WERI-Rb-1 (cell line): Measurements from ENCODE around the gene HMGCS2.

ENCODE experiments used
- DNase-seq: peaks from one replicate; pipeline ENCODE4 v3.0.0-alpha.2; 2020
- H3K27ac ChIP-seq: fragments of 250-450 bp; sonication (Bioruptor Pico); 2 replicates; pipeline ENCODE4 v1.5.1; 2020; ENCODE audit warnings: mild to moderate bottlenecking, moderate library complexity
- H3K27me3 ChIP-seq: fragments of 250-450 bp; sonication (Bioruptor Pico); 2 replicates; pipeline ENCODE4 v1.5.1; 2021; ENCODE audit warnings: mild to moderate bottlenecking, low read depth, moderate library complexity; ENCODE audit not compliant: insufficient read depth, severe bottlenecking
- H3K36me3 ChIP-seq: fragments of 250-450 bp; sonication (Bioruptor Pico); 2 replicates; pipeline ENCODE4 v1.5.1; 2020; ENCODE audit warnings: mild to moderate bottlenecking, moderate library complexity
- H3K4me3 ChIP-seq: 2 replicates; pipeline ENCODE4 v1.5.1; 2011; ENCODE audit warnings: low read depth, mild to moderate bottlenecking, control low read depth, low read length
- H3K9me3 ChIP-seq: fragments of 250-450 bp; sonication (Bioruptor Pico); 2 replicates; pipeline ENCODE4 v1.5.1; 2021; ENCODE audit warnings: mild to moderate bottlenecking, moderate library complexity; ENCODE audit not compliant: severe bottlenecking
- TF ChIP-seq, protein P1 (sequence below): IDR thresholded peaks from 2 replicates; pipeline ENCODE4 v1.5.1; 2011; ENCODE audit warnings: low read depth, mild to moderate bottlenecking, control low read depth, inconsistent platforms, low read length

HMGCS2 gene

DNA sequence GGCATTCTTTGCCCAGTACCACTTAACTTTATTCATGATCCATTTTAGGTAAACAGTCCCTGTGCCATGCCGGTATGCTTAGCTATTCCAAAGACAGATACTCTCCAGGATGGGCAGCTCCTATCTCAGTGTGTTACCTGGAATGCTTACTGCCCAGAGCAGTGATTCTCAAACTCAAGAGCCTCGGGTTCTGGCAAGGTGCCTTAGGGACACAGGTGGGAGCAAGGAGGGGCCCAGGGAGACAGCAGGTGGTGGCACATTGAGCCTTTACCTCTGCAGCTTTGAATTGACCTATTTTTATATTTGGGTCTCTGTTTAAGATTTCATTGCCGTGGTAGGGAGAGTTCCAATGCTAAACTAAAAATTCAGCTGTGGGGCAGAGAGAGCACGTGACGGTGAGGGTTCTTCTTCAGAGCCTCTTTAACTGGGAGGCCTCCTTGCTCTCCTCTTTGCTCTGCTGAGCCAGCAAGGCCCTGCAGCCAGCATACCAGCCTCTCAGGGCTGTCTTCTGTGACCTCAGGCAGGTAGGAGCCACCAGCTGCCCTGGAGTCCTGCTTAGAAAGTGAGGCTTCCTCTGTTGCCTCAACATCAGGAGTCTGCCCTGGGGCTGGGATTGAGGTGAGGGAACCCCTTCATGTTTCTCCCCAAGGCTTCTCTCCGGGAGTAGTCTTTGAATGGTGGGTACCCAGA is 36.8 kb downstream of the HMGCS2 start:
- DNase-seq, result no peak
- Histone ChIP-seq H3K36me3 (peaks cover 30% of the 10 kb centered on the region), H3K27me3 (no peaks in the 10 kb centered on the region), H3K4me3 (no peak overlapping the region), H3K9me3 (no peaks in the 10 kb centered on the region), H3K27ac (no peak overlapping the region)
- TF ChIP-seq, protein P1, sequence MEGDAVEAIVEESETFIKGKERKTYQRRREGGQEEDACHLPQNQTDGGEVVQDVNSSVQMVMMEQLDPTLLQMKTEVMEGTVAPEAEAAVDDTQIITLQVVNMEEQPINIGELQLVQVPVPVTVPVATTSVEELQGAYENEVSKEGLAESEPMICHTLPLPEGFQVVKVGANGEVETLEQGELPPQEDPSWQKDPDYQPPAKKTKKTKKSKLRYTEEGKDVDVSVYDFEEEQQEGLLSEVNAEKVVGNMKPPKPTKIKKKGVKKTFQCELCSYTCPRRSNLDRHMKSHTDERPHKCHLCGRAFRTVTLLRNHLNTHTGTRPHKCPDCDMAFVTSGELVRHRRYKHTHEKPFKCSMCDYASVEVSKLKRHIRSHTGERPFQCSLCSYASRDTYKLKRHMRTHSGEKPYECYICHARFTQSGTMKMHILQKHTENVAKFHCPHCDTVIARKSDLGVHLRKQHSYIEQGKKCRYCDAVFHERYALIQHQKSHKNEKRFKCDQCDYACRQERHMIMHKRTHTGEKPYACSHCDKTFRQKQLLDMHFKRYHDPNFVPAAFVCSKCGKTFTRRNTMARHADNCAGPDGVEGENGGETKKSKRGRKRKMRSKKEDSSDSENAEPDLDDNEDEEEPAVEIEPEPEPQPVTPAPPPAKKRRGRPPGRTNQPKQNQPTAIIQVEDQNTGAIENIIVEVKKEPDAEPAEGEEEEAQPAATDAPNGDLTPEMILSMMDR, result no peak

DNA sequence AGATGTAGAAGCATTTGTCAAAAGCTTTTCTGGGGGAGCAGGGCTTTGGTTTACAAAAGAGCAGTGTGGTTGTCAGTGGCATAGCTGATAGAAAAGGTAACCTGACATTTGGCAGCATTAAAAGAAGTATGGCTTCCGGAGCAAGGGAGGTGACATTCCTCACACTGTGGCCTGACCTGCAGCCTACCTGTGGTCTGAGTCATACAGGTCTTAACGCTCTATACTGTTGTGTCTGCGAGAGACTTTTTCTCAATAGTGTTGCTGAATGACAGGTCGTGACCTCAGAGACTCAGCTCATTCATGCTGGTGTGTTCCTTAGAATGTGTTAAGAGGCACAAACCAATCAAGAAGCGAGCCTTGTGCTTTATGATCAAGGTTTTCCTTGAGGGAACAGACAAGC is 37.6 kb downstream of the HMGCS2 start:
- no peaks in the 10 kb centered on the region for H3K27me3 ChIP-seq
- H3K27ac ChIP-seq, result no peak overlapping the region
- TF ChIP-seq, protein P1, result no peak
- DNase-seq, result no peak
- no peak overlapping the region for H3K4me3 ChIP-seq
- peaks cover 27% of the 10 kb centered on the region for H3K36me3 ChIP-seq
- no peaks in the 10 kb centered on the region for H3K9me3 ChIP-seq

DNA sequence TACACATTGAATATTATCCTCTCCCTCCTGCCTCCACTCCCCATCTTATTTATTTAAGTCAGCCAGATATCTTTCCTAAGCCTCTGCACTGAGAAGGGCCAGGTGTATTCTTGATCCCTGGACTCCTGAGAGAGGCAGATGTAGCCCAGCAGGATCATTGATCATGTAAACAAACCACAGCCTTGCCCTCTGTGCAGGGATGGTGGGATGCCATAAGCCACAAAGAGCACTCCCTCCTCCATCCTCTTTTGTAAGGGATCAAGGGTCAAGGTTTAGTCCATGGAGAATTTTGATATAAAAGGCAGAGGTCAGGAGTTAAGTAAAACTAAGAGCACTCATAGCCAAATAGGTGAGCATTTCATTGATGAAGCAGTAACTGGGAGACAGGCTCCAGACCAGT is 39.7 kb downstream of the HMGCS2 start:
- Histone ChIP-seq H3K27ac (no peak overlapping the region), H3K9me3 (no peaks in the 10 kb centered on the region), H3K4me3 (no peak overlapping the region), H3K36me3 (peaks cover 35% of the 10 kb centered on the region), H3K27me3 (no peaks in the 10 kb centered on the region)
- TF ChIP-seq, protein P1, result no peak
- DNase-seq, result no peak

DNA sequence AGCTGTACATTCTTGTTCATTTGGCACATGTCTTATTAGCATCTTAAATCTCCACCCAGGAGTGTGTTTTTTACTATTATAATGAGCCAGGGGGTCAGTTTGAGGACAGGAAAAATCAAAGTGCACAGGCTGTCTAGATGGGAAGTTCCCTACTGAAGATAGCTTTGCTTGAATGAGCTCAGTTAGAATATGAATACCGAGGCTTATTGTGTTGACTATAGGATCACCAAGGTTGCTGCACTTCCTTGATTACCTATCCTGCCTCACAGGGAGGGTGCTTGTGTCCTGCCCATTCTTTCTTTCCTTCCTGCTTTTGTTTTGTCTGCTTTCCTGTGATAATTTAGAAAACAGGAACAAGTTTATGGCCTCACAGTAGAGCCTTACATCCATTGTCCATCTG is 40.7 kb downstream of the HMGCS2 start:
- H3K27me3 ChIP-seq, result no peaks in the 10 kb centered on the region
- TF ChIP-seq, protein P1, result no peak
- DNase-seq, result no peak
- H3K36me3 ChIP-seq, result peaks cover 38% of the 10 kb centered on the region
- H3K9me3 ChIP-seq, result no peaks in the 10 kb centered on the region
- H3K27ac ChIP-seq, result no peak overlapping the region
- H3K4me3 ChIP-seq, result no peak overlapping the region

DNA sequence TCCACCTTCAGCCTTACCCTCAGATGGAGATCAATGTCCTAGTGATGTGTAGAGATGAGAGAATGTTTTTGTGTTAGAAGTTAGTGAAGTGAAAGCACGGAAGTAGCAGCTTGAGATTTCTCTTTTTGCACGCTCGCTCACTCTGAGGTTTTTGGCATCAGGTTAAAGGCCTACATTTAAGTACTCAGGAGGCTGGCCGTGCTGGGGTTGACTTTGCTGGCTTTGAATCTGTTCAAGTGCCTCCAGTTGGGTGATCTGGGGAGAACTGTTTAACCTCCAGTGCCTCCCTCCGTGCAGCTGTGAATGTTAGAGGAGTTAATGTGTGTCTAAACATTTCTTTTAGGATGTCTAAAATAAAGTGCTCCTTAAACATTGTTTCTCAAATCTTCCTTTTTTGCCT is 43.1 kb downstream of the HMGCS2 start:
- H3K9me3 ChIP-seq, result no peaks in the 10 kb centered on the region
- DNase-seq, result no peak
- H3K27me3 ChIP-seq, result no peaks in the 10 kb centered on the region
- no peak overlapping the region for H3K27ac ChIP-seq
- no peak overlapping the region for H3K4me3 ChIP-seq
- TF ChIP-seq, protein P1, result no peak
- peaks cover 42% of the 10 kb centered on the region for H3K36me3 ChIP-seq
